Astrocyte (in vitro differentiated cells and primary cell): ENCODE results near the gene FRMD4A.

ENCODE experiments used
- EZH2 ChIP-seq: IDR thresholded peaks from 2 replicates; pipeline ENCODE4 v1.6.1; 2012; ENCODE audit warnings: mild to moderate bottlenecking, low read length, inconsistent platforms; ENCODE audit not compliant: insufficient read depth
- TF ChIP-seq, protein P1 (sequence below): IDR thresholded peaks from 2 replicates; pipeline ENCODE4 v1.5.1; 2011; ENCODE audit warnings: low read depth, mild to moderate bottlenecking, inconsistent platforms, low read length, moderate library complexity; ENCODE audit not compliant: insufficient read depth

DNA sequence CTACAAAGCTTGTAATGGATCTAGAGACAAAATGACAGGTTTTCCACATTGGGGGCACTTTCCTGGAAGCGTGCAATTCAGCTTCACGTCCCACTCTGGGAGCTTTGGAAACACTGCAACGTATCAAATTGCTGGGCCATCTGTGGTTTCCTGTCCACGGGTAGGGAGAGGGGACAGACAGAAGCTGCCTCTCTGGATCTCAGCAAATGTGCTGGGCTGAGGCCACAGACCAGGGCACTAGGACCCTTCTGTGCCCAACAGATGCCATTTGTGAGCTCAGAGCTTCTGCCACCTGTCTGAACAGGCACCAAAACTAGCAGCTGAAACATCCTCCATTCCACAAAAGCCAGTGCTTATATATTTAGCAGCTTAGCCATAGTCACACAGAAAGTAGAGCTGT lies 40.9 kb upstream of the FRMD4A start:
- no peak for TF ChIP-seq EZH2
- TF ChIP-seq, protein P1, sequence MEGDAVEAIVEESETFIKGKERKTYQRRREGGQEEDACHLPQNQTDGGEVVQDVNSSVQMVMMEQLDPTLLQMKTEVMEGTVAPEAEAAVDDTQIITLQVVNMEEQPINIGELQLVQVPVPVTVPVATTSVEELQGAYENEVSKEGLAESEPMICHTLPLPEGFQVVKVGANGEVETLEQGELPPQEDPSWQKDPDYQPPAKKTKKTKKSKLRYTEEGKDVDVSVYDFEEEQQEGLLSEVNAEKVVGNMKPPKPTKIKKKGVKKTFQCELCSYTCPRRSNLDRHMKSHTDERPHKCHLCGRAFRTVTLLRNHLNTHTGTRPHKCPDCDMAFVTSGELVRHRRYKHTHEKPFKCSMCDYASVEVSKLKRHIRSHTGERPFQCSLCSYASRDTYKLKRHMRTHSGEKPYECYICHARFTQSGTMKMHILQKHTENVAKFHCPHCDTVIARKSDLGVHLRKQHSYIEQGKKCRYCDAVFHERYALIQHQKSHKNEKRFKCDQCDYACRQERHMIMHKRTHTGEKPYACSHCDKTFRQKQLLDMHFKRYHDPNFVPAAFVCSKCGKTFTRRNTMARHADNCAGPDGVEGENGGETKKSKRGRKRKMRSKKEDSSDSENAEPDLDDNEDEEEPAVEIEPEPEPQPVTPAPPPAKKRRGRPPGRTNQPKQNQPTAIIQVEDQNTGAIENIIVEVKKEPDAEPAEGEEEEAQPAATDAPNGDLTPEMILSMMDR = no peak
